ENCODE results near the gene RAB3IP. TPM values are rescaled to one million over a fixed set of nuclear protein-coding genes. Genes with fewer than 3 reads are reported as not detected.
A peak's percentile ranks its signal among the peaks of the same experiment; 100 is the strongest.
"Not testable (repeated sequence)": the region's sequence is repeated elsewhere in the genome, so short reads cannot be mapped to it uniquely, and the experiment has no call there.

RAB3IP gene
- total RNA-seq, 1 experiment from 2014 or later: not detected

DNA sequence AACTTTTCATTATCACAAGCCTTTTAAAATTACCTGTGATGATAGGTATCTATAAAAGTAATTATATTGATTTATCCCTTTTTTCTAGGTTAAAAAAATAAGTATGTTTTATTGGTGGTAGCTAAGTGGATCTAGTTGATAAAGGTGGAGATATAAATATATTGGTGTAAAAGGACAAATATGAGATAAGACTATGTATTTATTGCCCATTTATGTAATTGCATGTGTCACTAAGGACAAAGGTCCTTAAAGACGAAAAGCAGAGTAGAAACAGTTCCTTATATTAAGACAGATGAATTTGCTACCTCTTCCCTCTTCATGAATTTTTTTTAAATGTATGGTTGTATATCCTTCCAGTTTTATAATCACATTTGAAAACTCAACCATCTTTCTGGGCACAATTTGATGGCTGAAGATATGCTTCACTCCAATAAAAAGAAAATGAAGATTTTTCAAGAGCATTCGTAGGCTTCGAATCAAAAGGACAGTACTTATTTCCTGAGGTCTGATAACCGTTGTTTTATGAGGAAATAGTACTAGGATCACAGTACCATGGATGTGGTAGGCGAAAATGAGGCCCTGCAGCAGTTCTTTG is 86.4 kb downstream of the RAB3IP start, which contains the start of gene MYRFL:
TSS of gene MYRFL (plus strand) at position 262 of the 595 bp plus-strand sequence. CDS start at position 553, 291 bp downstream.
- no peak for DNase-seq (ENCODE audit: low spot score)
- in situ Hi-C loops (cut with HindIII; ENCODE audit: low sequenced_read_pairs): no loop called here

DNA sequence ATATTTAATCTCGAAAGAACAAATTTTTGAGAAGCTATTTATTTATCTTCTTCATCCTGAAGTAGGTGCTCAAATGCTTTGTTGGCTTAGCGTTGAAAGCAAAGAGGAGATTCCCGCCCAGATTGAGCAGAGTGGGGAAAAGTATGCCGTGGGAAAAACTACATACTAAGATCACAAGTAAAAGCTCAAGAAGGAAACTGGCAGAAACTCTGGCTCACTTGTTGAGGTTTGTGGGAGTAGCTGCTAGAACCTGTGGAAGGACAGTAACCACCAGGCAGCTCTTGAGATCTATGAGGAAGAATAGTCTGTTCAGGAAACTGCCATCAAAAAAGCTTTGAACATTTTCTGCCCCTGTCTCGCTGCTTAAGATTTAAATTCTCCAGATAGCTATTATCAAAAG is 90.2 kb downstream of the RAB3IP start:
- in situ Hi-C loops (cut with HindIII; ENCODE audit: low sequenced_read_pairs): no loop called here
- DNase-seq (ENCODE audit: low spot score): no peak

DNA sequence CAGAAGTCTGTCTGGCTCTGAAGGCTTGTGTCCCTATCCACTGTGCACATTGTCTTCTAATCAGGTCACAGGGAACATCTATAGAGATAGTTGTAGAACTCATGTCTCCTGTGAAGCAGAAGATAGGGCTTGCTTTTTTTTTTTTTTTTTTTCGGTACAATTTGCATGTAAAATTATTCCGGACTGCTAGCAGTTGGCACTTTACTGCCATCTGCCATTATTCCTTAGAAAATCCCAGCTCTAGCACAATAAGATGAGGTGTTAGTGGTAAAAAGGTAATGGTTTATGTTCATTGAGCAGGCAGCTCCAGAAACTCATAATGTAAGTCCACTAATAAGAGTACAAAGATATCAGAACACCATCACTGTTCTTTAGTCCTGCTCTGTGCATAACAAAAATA is 95.0 kb downstream of the RAB3IP start:
- DNase-seq (ENCODE audit: low spot score): peak; percentile 55
- in situ Hi-C loops (cut with HindIII; ENCODE audit: low sequenced_read_pairs): no loop called here

DNA sequence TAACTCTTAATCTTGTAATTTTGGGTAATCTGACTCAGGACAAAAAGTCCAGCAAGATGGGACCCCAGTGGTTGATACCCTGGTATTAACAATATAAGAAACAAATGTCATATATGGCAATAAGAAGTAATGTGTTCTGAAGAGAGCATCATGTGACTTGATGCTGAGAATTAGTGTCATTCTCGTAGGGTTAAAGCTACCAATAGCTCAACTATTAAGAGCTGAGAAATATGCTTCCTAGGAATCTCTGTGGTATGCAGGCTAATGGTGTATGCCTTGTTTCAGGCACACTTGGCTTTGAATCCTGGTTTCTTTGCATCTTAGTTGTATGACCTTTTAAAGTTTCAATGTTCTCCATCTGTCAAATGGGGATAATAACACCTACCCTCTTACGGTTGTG is 95.5 kb downstream of the RAB3IP start:
- DNase-seq (ENCODE audit: low spot score): no peak
- in situ Hi-C loops (cut with HindIII; ENCODE audit: low sequenced_read_pairs): no loop called here

DNA sequence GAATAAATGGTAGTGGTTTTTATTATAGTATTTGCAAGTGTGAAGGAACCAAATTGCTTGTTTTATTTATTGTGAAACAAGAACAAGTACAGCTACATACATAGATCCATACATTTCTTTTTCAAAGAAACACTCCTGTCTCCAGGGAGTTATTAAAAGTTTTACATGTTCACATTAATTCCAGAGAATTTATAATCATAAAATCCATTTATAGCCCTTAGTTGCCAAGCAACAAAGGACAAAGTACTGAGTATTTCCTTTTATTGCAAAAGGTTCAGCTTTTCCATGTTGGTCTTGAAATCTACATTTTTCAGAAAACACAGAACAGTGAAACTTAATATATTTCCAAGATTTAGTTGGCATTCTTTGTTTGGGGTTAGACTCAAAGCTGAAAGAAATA is 95.9 kb downstream of the RAB3IP start:
- DNase-seq (ENCODE audit: low spot score): no peak
- in situ Hi-C loops (cut with HindIII; ENCODE audit: low sequenced_read_pairs): no loop called here

DNA sequence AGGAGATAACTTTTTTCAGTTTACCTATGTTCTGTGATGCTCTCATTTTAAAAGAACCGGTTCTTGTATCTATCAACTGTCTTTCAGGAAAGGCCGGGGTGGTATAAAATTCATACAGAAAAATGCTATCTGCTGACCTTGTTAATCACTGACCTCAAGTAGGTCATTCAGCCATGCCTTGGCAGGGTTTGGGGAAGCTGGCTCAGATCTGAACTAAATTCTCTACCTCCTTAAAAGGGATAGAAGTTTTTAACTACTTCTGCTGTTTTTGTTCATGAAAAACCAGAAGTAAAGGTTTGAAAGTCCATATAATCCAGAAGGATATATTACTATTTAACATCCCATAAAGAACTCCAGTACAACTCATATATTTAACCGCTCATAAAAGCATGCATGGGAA is 96.4 kb downstream of the RAB3IP start:
- in situ Hi-C loops (cut with HindIII; ENCODE audit: low sequenced_read_pairs): no loop called here
- no peak for DNase-seq (ENCODE audit: low spot score)

DNA sequence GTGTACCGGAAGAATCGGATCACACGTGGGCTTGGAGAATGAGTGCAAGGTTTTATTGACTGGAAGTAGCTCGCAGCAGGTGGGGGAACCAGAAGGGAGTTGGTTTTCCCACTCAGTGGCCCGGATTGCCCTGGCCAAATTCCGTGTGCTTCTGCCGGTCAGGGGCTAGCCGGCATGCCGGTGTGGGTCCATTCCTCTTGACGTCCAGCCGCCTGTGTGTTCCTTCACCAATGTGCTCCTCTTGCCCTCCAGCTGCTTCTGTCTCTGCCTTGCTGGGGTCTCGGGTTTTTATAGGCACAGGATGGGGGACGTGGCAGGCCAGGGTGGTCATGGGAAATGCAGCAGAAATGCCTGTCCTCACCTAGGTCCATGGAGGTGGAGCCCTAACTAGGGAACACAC is 97.4 kb downstream of the RAB3IP start:
- DNase-seq (ENCODE audit: low spot score): no peak
- in situ Hi-C loops (cut with HindIII; ENCODE audit: low sequenced_read_pairs): no loop called here

DNA sequence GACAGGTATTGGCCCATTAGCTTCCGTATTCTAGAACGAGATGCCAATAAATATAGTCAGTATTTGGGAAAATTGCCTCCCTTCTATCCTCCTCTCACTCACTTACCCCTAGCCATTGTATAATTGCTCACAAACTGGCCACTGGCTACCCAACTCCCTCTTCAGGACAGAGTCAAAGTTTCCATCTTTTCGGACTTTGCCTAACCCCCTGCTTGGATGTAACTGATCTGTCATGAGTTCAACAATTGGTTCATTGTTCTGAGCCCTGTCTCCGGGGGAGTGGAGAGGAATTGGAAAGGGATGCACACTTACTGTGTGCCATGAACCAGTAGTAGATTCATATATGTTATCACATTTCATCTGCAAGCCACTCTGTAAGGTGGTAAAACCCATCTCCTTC is 98.5 kb downstream of the RAB3IP start:
- in situ Hi-C loops (cut with HindIII; ENCODE audit: low sequenced_read_pairs): no loop called here
- no peak for DNase-seq (ENCODE audit: low spot score)

DNA sequence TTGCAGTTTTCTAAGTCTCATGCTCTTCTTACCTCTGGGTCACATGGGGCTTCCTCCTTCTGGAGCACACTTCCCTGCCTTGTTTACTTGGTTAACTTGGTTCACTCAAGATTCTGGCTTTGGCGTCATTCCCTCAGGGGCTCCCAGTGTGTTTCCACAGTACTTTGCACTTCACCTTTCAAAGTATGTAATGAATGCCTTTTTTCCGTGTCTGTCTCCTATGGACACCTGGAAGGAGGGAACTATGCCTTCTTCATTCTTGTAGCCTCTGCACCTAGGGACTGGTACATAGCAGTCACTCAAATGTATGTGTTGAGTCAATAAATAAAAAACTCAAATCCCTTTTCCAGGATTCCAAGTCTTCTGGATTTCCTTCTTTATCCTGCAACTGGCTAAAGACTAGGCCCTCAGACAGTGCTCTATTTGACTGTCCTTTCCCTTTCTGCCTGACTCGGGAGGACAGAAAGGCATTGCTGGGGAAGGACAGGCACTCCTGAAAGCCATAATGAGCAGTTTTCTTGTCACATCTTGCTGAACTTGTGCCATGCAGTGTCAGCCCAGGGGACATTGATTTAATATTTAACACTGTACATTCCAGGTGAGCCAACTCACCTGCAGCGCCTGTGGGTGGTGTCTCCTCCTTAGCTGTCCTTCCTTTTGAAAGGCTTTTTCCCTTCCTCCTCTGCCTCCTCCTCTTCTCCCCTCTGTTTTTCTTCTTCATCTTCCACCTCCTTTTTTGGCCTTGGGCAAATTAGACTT is 99.2 kb downstream of the RAB3IP start:
- DNase-seq (ENCODE audit: low spot score): no peak
- in situ Hi-C loops (cut with HindIII; ENCODE audit: low sequenced_read_pairs): no loop called here

DNA sequence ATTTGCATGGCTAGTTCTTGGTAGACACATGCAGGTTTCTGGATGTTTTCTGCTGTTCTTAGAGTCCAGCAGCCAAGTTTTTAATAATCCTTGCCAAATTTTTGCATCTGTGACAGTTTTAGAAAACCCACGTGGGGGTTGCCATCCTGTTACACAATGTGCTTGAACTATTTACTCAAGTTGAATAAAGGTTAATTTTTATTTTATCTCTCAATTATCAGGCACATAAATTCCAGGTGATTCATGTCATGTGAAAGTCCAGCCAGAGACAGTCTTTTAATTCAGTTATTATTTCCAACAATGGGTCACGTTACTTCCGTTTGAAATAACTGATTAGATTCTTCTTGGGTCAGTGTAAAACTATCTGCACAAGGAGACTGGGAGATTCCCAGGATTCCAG is 102.1 kb downstream of the RAB3IP start:
- in situ Hi-C loops (cut with HindIII; ENCODE audit: low sequenced_read_pairs): no loop called here
- no peak for DNase-seq (ENCODE audit: low spot score)

DNA sequence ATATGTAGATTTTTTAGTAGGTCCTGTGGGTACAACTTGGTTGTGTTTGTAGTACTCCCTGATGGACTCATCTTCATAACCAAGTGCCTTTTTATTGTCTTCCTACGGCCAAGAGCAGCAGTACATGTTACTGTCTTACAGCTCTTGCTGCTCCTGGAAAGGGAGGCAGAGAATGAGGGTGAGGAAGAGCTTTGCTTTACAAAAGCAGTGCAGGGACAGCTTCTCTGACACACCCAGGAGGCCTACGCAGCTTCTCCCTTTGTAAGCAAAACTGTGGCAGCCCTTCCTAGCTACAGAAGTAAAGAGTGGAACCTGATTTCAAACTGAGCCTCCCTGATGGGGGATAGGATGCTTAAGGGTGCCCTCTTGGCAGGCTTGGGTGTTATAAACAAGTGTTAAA is 104.9 kb downstream of the RAB3IP start:
- in situ Hi-C loops (cut with HindIII; ENCODE audit: low sequenced_read_pairs): no loop called here
- peak; percentile 73 for DNase-seq (ENCODE audit: low spot score)

DNA sequence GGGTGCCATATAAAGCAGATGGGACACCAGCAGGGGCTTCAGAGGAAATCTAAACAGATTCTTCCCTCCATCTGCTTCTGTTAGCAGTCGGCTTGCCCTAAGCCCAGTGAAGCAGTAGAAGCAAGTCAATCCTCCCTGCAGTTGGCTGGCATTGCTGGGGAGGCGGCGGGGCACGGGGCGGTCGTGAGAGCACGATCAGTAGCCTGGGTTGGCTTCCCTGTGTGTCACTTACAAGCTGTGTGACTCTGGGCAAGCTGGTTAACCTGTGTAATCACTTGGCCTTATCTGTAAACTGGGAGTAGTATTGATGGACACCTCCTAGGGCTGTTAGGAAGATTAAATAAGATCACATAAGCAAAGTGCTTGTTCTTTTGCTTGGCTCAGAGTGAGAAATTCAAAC is 105.8 kb downstream of the RAB3IP start:
- peak; percentile 99 for DNase-seq (ENCODE audit: low spot score)
- in situ Hi-C loops (cut with HindIII; ENCODE audit: low sequenced_read_pairs): no loop called here

DNA sequence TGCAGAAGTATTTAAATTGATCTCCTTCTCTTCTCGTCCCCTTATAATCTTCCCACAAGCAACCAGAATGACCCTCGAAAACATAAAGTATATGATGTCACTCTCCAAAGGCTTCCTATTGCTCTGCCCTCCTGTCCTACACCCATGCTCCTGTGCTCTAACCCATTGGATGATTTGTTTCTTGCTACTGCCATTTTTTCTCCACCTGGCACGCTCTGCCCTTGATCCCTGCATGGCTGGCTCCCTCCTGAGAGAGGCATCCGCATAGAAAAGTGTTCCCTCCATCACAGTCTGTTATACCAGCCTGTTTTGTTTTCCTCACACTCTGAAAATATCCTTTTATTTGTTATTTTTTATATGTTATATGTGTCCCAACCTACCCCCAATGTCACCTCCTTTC is 106.2 kb downstream of the RAB3IP start:
- DNase-seq (ENCODE audit: low spot score): peak; percentile 89
- in situ Hi-C loops (cut with HindIII; ENCODE audit: low sequenced_read_pairs): no loop called here

DNA sequence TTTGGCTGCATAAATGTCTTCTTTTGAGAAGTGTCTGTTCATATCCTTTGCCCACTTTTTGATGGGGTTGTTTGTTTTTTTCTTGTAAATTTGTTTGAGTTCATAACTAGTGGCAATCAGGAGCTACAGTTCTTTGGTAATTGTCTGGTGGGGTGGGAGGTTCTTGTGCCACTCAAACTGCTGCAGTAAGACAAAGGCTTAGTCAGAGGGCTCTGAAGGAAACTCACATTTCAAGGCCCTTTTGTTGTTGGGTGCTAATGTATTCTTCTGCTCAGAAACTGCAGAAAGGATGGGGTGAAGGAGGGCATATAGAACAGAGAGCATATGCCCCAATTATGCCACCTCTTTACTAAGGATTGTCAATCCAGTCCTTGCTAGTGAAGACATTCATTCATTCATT is 108.3 kb downstream of the RAB3IP start:
- DNase-seq (ENCODE audit: low spot score): no peak
- in situ Hi-C loops (cut with HindIII; ENCODE audit: low sequenced_read_pairs): no loop called here

DNA sequence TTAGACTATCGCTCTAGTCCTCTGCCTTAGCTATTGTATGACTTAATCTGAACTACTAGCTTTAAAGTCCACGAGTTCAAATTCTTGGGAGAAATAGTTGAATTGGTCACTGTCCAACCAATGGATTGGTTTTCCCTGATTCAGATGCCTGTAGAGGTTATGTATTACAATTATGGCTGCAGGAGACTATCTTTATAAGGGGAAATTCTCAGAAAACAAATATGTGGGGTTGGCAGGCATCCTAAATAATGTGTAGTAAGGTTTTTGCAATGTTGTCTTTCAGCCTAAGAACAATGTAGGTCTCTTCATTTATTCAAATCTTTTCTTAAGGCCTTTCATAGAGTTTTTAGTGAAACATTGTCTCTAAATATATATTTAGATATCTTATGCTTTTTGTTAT is 113.3 kb downstream of the RAB3IP start:
- DNase-seq (ENCODE audit: low spot score): no peak
- in situ Hi-C loops (cut with HindIII; ENCODE audit: low sequenced_read_pairs): no loop called here

DNA sequence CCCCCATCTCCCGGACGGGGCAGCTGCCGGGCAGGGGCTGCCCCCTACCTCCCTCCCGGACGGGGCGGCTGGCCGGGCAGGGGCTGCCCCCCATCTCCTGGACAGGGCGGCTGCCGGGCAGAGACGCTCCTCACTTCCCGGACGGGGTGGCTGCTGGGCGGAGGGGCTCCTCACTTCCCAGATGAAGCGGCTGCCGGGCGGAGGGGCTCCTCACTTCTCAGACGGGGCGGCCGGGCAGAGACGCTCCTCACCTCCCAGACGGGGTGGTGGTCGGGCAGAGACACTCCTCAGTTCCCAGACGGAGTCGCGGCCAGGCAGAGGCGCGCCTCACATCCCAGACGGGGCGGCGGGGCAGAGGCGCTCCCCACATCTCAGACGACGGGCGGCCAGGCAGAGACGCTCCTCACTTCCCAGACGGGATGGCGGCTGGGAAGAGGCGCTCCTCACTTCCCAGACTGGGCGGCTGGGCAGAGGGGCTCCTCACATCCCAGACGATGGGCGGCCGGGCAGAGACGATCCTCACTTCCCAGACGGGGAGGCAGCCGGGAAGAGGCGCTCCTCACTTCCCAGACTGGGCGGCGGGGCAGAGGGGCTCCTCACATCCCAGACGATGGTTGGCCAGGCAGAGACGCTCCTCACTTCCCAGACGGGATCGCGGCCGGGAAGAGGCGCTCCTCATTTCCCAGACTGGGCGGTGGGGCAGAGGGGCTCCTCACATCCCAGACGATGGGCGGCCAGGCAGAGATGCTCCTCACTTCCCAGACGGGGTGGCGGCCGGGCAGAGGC is 114.7 kb downstream of the RAB3IP start:
- DNase-seq (ENCODE audit: low spot score); in situ Hi-C loops (cut with HindIII; ENCODE audit: low sequenced_read_pairs): not testable (repeated sequence)

DNA sequence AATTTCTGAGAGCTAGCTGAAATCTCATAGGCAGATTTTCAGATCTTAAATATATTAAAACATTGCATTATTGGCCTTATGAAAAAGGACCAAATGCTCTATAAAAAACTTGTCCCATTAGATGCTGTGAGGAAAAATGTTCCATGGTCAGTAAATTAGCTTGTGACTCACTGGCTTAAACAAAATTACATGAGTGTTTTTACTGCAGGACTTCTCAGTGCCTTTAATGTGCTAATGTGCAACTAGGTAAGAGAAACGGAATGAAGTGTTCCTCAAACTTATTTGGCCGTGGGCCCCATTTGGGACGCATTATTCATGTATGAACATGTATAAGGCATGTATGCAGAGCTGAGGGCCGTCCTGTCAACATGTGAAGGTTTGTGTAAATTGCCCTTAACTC is 128.0 kb downstream of the RAB3IP start:
- no peak for DNase-seq (ENCODE audit: low spot score)
- in situ Hi-C loops (cut with HindIII; ENCODE audit: low sequenced_read_pairs): no loop called here

DNA sequence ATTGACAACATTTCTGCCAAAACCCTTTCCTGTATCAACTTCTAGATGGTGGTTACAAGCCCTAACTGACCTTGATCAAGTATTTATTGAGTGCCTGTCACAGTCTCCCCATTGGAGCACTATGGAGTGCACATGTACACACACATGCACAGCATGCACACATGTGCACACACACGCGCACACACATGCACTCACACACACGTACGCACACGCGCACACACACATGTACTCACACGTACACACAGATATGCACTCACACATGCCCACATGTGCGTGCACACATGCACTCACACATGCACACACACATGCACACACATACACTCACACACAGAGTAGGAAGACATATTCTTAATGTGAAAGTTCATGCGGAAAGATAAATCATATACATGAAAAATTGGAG is 130.0 kb downstream of the RAB3IP start:
- no peak for DNase-seq (ENCODE audit: low spot score)
- in situ Hi-C loops (cut with HindIII; ENCODE audit: low sequenced_read_pairs): no loop called here

DNA sequence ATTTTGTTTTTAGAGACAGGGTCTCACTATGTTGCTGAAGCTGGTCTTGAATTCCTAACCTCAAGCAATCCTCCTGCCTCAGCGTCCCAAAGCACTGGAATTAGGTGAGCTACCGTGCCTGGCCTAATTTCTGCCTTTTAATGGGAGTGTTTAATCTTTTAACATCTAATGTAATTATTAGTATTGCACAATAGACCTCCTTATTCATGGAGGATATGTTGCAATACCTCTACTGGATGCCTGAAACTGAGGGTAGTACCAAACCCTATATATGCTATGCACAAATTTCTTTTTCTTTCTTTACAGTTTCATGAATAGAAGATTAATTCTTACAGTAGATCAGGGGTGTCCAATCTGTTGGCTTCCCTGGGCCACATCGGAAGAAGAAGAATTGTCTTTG is 134.1 kb downstream of the RAB3IP start:
- in situ Hi-C loops (cut with HindIII; ENCODE audit: low sequenced_read_pairs): no loop called here
- DNase-seq (ENCODE audit: low spot score): no peak
